Spleen (tissue), 11 donors: ENCODE data around the gene MOCS2. TPM values are rescaled to one million over a fixed set of nuclear protein-coding genes. Genes with fewer than 3 reads are reported as not detected.

ENCODE experiments used
- DNase-seq: peaks from one replicate; pipeline ENCODE4 v3.0.0-alpha.2; 2020
- H3K27ac ChIP-seq, 8 donors: fragments of 200-600 bp; sonication (generic) in 7 of 8; 1 replicate in 4 of 8; 2 replicates in 4 of 8; pipeline versions ENCODE4 v1.5.0 to v1.8.0; 2016 to 2021; ENCODE audit warnings: inconsistent platforms in 4 of 8, mild to moderate bottlenecking in 4 of 8, moderate library complexity in 1 of 8
- H3K27me3 ChIP-seq, 7 donors: fragments of 200-600 bp; sonication (generic) in 6 of 7; replicated peaks in 1 of 7; 1 replicate in 4 of 7; 2 replicates in 3 of 7; pipeline versions ENCODE4 v1.5.0 to v1.8.0; 2016 to 2021; ENCODE audit warnings: inconsistent platforms in 3 of 7, mild to moderate bottlenecking in 1 of 7
- H3K36me3 ChIP-seq, 6 donors: fragments of 200-600 bp; sonication (generic) in 5 of 6; 1 replicate in 4 of 6; 2 replicates in 2 of 6; pipeline versions ENCODE4 v1.5.0 to v1.8.0; 2016 to 2021; ENCODE audit warnings: inconsistent platforms in 2 of 6
- H3K4me1 ChIP-seq, 6 donors: fragments of 200-600 bp; sonication (generic) in 5 of 6; 1 replicate in 3 of 6; 2 replicates in 3 of 6; pipeline versions ENCODE4 v1.5.0 to v1.8.0; 2016 to 2021; ENCODE audit warnings: inconsistent platforms in 3 of 6
- H3K4me3 ChIP-seq, 8 donors: fragments of 200-600 bp; sonication (generic) in 7 of 8; 1 replicate in 4 of 8; 2 replicates in 4 of 8; pipeline versions ENCODE4 v1.5.0 to v1.8.0; 2016 to 2021; ENCODE audit warnings: inconsistent platforms in 4 of 8, mild to moderate bottlenecking in 4 of 8, moderate library complexity in 2 of 8
- H3K9me3 ChIP-seq, 8 donors: fragments of 200-600 bp; sonication (generic) in 7 of 8; 1 replicate in 4 of 8; 2 replicates in 4 of 8; pipeline versions ENCODE4 v1.5.0 to v1.8.0; 2016 to 2021; ENCODE audit warnings: inconsistent platforms in 4 of 8
- POLR2A ChIP-seq, 3 donors: fragments of 450-650 bp; IDR thresholded peaks; one replicate each; pipeline ENCODE4 v1.5.1; 2017; ENCODE audit warnings: antibody characterized with exemption in 3 of 3, mild to moderate bottlenecking in 1 of 3
- POLR2AphosphoS5 ChIP-seq, 3 donors: sonication (generic); formaldehyde crosslinking; IDR thresholded peaks; one replicate each; pipeline ENCODE4 v1.5.1; 2017; ENCODE audit warnings: antibody characterized with exemption in 3 of 3
- WGBS, 5 donors: extraction: QIAGEN DNeasy Blood & Tissue Kit in 3 of 5; methylation state at CpG; one replicate each; pipeline versions ENCODE4 v1.1.5 to v1.1.7; 2013 to 2018; 5-methylcytosine and 5-hydroxymethylcytosine counted together
- intact Hi-C: fragments of 100-400 bp; cut with DNase I; formaldehyde crosslinking; loops from one replicate; pipeline ENCODE4 v1.15.0; 2023; ENCODE audit warnings: low total_unique reads
- polyA plus RNA-seq, 3 donors: library from polyadenylated mRNA; stranded (reverse); fragments of 200-250 nt; gene quantifications; one replicate each; pipeline ENCODE4 v1.2.1, GENCODE V29; 2013
- total RNA-seq, 7 donors: library from RNA; depleted of rRNA in 3 of 7; stranded (reverse); fragments of >200 nt in 3 of 7; fragmentation: NEBNext Ultra II Directional in 4 of 7; extraction: Animal tissue kit (Norgen Biotek cat#: 25700) in 4 of 7; gene quantifications; one replicate each; pipeline versions ENCODE4 v1.1.0 to v1.2.1, GENCODE V29; 2016 to 2021
- TF ChIP-seq, protein P1 (sequence below), 11 experiments: fragments of 200-600 bp in 7 of 11; fragments of 450-650 bp in 4 of 11; sonication (generic) in 4 of 11; IDR thresholded peaks in 8 of 11; conservative IDR thresholded peaks in 3 of 11; 1 replicate in 7 of 11; 2 replicates in 4 of 11; pipeline versions ENCODE4 v1.4.0 to v1.8.0; 2016 to 2021; ENCODE audit warnings: antibody characterized with exemption in 11 of 11, inconsistent platforms in 4 of 11, mild to moderate bottlenecking in 1 of 11
- donor health status: healthy with polysubstance abuse.
- donor health status: DM: no; HTN: no; CAD: no; lungs with moderate emphysema.
- donor health status: DM: no; HTN: no; CAD: no.
- donor health status: Bipolar disorder and iron deficiency.
- donor health status: healthy.
- donor health status: DM: no; HTN: no; CAD: no.
- donor health status: DM: yes; HTN: yes; CAD: no.

Gene MOCS2
- total and polyA plus RNA-seq, 10 donors, result 16.8 to 44.3 (median 29.0) TPM

DNA sequence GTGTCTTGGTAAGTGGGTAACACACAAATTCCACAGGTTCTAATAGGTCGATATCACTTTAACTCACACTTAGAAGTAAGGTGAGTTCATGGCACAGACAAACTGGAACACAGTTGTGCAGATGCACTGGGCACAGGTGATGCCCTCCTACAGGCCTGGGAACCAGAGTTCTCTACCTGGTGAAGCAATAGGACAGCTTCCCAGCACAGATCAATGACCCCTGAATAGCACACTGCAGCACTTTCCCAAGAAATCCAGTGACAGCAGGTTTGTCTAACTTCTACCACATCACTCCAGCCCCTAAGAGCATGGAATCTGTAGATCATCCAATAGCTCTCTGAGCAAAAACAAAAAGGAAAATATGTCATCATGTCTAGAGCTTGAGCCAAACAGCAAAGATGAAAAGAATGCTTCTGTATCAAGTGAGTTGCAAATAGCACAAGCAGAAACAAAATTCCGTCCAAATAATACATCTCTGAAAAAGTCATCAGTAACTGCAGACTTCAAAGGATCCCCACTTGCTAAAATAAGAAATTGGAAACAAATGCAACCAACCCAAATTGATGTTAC, 33.5 kb downstream of the MOCS2 start:
- intact Hi-C loops, result no loop called here
- Histone ChIP-seq H3K36me3 (peaks cover 0 to 35% (median 0%) of the 10 kb centered on the region in 6 donors), H3K4me3 (no peak overlapping the region), H3K27ac (no peak overlapping the region), H3K4me1 (peaks cover 0 to 21% (median 4%) of the 10 kb centered on the region in 6 donors), H3K9me3 (no peaks in the 10 kb centered on the region), H3K27me3 (no peaks in the 10 kb centered on the region)
- TF ChIP-seq POLR2AphosphoS5 (IDR thresholded peaks at IDR 0.05) (no peak), POLR2A (IDR thresholded peaks at IDR 0.05) (no peak)
- TF ChIP-seq, protein P1, sequence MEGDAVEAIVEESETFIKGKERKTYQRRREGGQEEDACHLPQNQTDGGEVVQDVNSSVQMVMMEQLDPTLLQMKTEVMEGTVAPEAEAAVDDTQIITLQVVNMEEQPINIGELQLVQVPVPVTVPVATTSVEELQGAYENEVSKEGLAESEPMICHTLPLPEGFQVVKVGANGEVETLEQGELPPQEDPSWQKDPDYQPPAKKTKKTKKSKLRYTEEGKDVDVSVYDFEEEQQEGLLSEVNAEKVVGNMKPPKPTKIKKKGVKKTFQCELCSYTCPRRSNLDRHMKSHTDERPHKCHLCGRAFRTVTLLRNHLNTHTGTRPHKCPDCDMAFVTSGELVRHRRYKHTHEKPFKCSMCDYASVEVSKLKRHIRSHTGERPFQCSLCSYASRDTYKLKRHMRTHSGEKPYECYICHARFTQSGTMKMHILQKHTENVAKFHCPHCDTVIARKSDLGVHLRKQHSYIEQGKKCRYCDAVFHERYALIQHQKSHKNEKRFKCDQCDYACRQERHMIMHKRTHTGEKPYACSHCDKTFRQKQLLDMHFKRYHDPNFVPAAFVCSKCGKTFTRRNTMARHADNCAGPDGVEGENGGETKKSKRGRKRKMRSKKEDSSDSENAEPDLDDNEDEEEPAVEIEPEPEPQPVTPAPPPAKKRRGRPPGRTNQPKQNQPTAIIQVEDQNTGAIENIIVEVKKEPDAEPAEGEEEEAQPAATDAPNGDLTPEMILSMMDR (IDR thresholded peaks at IDR 0.05 in 8 of 11, conservative IDR thresholded peaks at IDR 0.05 in 3 of 11), result no peak
- WGBS, 5 donors, result 84 to 99% (median 94%) methylated on average over 2 of the region's 2 CpGs
- no peak for DNase-seq

DNA sequence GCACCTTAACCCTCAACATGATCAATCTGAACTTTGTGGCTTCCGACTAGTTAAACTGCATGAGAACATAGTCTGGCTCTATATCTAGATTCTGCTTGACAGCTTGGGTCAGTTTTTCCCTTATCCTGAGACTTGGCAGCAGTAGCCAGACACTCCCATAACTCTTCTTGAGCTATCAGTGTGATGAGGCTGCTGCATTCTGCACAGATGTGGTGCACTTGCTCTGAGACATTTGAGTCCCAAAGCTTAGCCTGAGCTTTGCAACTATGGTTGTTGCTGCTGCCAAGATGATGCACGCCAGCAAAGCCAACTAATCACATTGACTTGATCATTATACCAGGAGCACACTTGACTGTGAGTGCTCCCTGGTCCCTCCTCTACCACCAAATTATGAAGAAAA, 36.2 kb downstream of the MOCS2 start:
- no peak overlapping the region for H3K27ac ChIP-seq
- 54 to 78% (median 70%) methylated on average over 2 of the region's 2 CpGs for WGBS, 5 donors
- H3K4me1 ChIP-seq, result peaks cover 0 to 23% (median 4%) of the 10 kb centered on the region in 6 donors
- H3K27me3 ChIP-seq, result no peaks in the 10 kb centered on the region
- TF ChIP-seq POLR2AphosphoS5 (IDR thresholded peaks at IDR 0.05), result no peak
- TF ChIP-seq, protein P1 (IDR thresholded peaks at IDR 0.05 in 8 of 11, conservative IDR thresholded peaks at IDR 0.05 in 3 of 11), result no peak
- DNase-seq, result no peak
- H3K4me3 ChIP-seq, result no peak overlapping the region
- no peaks in the 10 kb centered on the region for H3K9me3 ChIP-seq
- intact Hi-C loops, result no loop called here
- peaks cover 0 to 29% (median under 1%) of the 10 kb centered on the region in 6 donors for H3K36me3 ChIP-seq

DNA sequence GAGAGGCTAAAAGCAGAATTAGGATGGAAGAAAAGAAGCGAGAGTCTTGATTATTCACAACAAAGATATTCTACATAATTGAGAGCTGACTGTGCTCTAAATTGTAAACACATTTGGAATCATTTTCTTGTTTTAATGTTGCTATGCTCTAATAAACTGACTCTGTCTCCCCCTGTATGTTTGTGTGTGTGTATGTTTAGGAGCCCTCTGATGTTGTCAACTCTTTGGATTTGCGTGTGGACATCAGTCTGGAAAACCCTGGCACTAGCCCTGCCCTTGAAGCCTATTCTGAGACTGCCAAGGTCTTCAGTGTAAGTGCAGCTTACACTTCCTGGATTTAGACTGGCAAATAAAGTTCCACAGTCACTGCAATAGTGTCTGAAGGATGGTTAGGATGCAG, 37.8 kb downstream of the MOCS2 start:
- Histone ChIP-seq H3K36me3 (peaks cover 0 to 32% (median 1%) of the 10 kb centered on the region in 6 donors), H3K9me3 (no peaks in the 10 kb centered on the region), H3K4me1 (peaks cover 0 to 23% (median 4%) of the 10 kb centered on the region in 6 donors), H3K27me3 (no peaks in the 10 kb centered on the region), H3K4me3 (no peak overlapping the region), H3K27ac (peak overlapping the region in 7 of 8 donors; percentile 17 to 62 (median 52))
- WGBS, 5 donors, result 66 to 81% (median 78%) methylated on average over 2 of the region's 2 CpGs
- intact Hi-C loops, result no loop called here
- peak in 1 of 3 donors; percentile 27 for TF ChIP-seq POLR2AphosphoS5 (IDR thresholded peaks at IDR 0.05)
- no peak for TF ChIP-seq POLR2A (IDR thresholded peaks at IDR 0.05)
- TF ChIP-seq, protein P1 (IDR thresholded peaks at IDR 0.05 in 8 of 11, conservative IDR thresholded peaks at IDR 0.05 in 3 of 11), result no peak
- DNase-seq, result no peak

DNA sequence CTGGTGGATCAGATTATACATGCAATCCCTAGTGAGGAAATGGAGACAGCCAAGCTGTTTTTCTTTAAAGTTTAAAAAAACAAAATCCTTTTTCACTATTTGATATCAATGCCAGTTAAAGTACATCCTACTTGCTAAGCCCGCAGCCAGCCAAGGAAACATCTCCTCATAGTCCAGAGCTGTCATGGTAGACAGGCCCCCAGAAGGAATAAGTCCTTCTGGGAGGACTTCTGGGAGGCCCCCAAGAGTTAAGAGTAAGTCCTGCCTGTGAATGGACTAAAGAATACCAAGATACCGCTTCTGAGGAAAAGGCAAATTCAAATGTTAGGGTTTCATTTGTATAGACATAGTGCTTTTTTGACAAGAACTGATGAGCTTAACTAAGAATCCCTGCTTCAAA, 38.3 kb downstream of the MOCS2 start:
- no peaks in the 10 kb centered on the region for H3K27me3 ChIP-seq
- H3K4me3 ChIP-seq, result no peak overlapping the region
- peaks cover 0 to 23% (median 4%) of the 10 kb centered on the region in 6 donors for H3K4me1 ChIP-seq
- TF ChIP-seq POLR2A (IDR thresholded peaks at IDR 0.05), result no peak
- TF ChIP-seq, protein P1 (IDR thresholded peaks at IDR 0.05 in 8 of 11, conservative IDR thresholded peaks at IDR 0.05 in 3 of 11), result no peak
- TF ChIP-seq POLR2AphosphoS5 (IDR thresholded peaks at IDR 0.05), result no peak
- H3K9me3 ChIP-seq, result no peaks in the 10 kb centered on the region
- H3K36me3 ChIP-seq, result peaks cover 0 to 30% (median 1%) of the 10 kb centered on the region in 6 donors
- peak overlapping the region in 7 of 8 donors; percentile 17 to 62 (median 52) for H3K27ac ChIP-seq
- WGBS, 5 donors, result 69 to 92% (median 79%) methylated on average over 2 of the region's 2 CpGs
- DNase-seq, result no peak
- intact Hi-C loops, result no loop called here
